ENCODE measurements around the gene ATCAY.
A peak's percentile ranks its signal among the peaks of the same experiment; 100 is the strongest.

ATCAY gene

GRCh38 chr19:3852177-3852511, 28.3 kb upstream of the ATCAY start:
- H3K27ac ChIP-seq (replicated peaks), result no peak overlapping the region
- no peaks in the 10 kb centered on the region for H3K27me3 ChIP-seq (ENCODE audit: insufficient read depth, poor library complexity, severe bottlenecking)
- TF ChIP-seq, protein P1, sequence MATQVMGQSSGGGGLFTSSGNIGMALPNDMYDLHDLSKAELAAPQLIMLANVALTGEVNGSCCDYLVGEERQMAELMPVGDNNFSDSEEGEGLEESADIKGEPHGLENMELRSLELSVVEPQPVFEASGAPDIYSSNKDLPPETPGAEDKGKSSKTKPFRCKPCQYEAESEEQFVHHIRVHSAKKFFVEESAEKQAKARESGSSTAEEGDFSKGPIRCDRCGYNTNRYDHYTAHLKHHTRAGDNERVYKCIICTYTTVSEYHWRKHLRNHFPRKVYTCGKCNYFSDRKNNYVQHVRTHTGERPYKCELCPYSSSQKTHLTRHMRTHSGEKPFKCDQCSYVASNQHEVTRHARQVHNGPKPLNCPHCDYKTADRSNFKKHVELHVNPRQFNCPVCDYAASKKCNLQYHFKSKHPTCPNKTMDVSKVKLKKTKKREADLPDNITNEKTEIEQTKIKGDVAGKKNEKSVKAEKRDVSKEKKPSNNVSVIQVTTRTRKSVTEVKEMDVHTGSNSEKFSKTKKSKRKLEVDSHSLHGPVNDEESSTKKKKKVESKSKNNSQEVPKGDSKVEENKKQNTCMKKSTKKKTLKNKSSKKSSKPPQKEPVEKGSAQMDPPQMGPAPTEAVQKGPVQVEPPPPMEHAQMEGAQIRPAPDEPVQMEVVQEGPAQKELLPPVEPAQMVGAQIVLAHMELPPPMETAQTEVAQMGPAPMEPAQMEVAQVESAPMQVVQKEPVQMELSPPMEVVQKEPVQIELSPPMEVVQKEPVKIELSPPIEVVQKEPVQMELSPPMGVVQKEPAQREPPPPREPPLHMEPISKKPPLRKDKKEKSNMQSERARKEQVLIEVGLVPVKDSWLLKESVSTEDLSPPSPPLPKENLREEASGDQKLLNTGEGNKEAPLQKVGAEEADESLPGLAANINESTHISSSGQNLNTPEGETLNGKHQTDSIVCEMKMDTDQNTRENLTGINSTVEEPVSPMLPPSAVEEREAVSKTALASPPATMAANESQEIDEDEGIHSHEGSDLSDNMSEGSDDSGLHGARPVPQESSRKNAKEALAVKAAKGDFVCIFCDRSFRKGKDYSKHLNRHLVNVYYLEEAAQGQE (IDR thresholded peaks at IDR 0.05; ENCODE audit: insufficient replicate concordance, low read depth), result no peak
- TF ChIP-seq SPI1 (IDR thresholded peaks at IDR 0.05; ENCODE audit: borderline replicate concordance, low read depth) (no peak), POLR2AphosphoS5 (IDR thresholded peaks at IDR 0.05; ENCODE audit: low read depth) (no peak), GABPA (IDR thresholded peaks at IDR 0.05; ENCODE audit: low read depth) (no peak), CTCF (IDR thresholded peaks at IDR 0.05; ENCODE audit: insufficient read depth, low read length) (no peak)
- no peak overlapping the region for H3K4me3 ChIP-seq (replicated peaks; ENCODE audit: insufficient read depth, low read length)
- no peak for DNase-seq (ENCODE audit: low read depth in 1 of 2, low spot score in 1 of 2)

GRCh38 chr19:3852614-3853254, 27.8 kb upstream of the ATCAY start:
- TF ChIP-seq GABPA (IDR thresholded peaks at IDR 0.05; ENCODE audit: low read depth), result no peak
- TF ChIP-seq CTCF (IDR thresholded peaks at IDR 0.05; ENCODE audit: insufficient read depth, low read length), result peak; percentile 11
- peak; percentile 10 to 37 for DNase-seq (ENCODE audit: low read depth in 1 of 2, low spot score in 1 of 2)
- Histone ChIP-seq H3K4me3 (replicated peaks; ENCODE audit: insufficient read depth, low read length) (no peak overlapping the region), H3K27me3 (ENCODE audit: insufficient read depth, poor library complexity, severe bottlenecking) (no peaks in the 10 kb centered on the region), H3K27ac (replicated peaks) (no peak overlapping the region)

- no peak overlapping the region for H3K4me3 ChIP-seq (replicated peaks; ENCODE audit: insufficient read depth, low read length)
- no peak for DNase-seq (ENCODE audit: low read depth in 1 of 2, low spot score in 1 of 2)
- TF ChIP-seq, protein P1 (IDR thresholded peaks at IDR 0.05; ENCODE audit: insufficient replicate concordance, low read depth), result no peak
- no peak for TF ChIP-seq GABPA (IDR thresholded peaks at IDR 0.05; ENCODE audit: low read depth)
- no peak for TF ChIP-seq SPI1 (IDR thresholded peaks at IDR 0.05; ENCODE audit: borderline replicate concordance, low read depth)
- no peak for TF ChIP-seq CTCF (IDR thresholded peaks at IDR 0.05; ENCODE audit: insufficient read depth, low read length)
- TF ChIP-seq POLR2AphosphoS5 (IDR thresholded peaks at IDR 0.05; ENCODE audit: low read depth), result no peak
- no peaks in the 10 kb centered on the region for H3K27me3 ChIP-seq (ENCODE audit: insufficient read depth, poor library complexity, severe bottlenecking)
- no peak overlapping the region for H3K27ac ChIP-seq (replicated peaks)
These were observed 25.2 kb upstream of the ATCAY start for GRCh38 chr19:3855320-3855719.

- TF ChIP-seq GABPA (IDR thresholded peaks at IDR 0.05; ENCODE audit: low read depth), result no peak
- TF ChIP-seq, protein P1 (IDR thresholded peaks at IDR 0.05; ENCODE audit: insufficient replicate concordance, low read depth), result no peak
- Histone ChIP-seq H3K27me3 (ENCODE audit: insufficient read depth, poor library complexity, severe bottlenecking) (no peaks in the 10 kb centered on the region), H3K27ac (replicated peaks) (no peak overlapping the region), H3K4me3 (replicated peaks; ENCODE audit: insufficient read depth, low read length) (no peak overlapping the region)
- no peak for DNase-seq (ENCODE audit: low read depth in 1 of 2, low spot score in 1 of 2)
These were observed 23.0 kb upstream of the ATCAY start for GRCh38 chr19:3857449-3858003.

Measured in HL-60 (cell line).